GM12878 (cell line): ENCODE results near the gene PNRC1. TPM values are rescaled to one million over a fixed set of nuclear protein-coding genes. Genes with fewer than 3 reads are reported as not detected.

Source experiments
- ATAC-seq: fragments of 200-7000 bp; cut with Tn5 transposase; 3 replicates; pipeline ENCODE4 v1.9.1; 2020; ENCODE audit warnings: mild to moderate bottlenecking, moderate library complexity
- BruUV-seq: library from RNA; stranded (reverse); fragments of 400-500 nt; replicated peaks from 2 replicates; lab custom pipeline; 2021; lab: Mats Ljungman, UMichigan
- CTCF ChIA-PET: fragments of 300-600 bp; sonication (Branson Sonifier 250); formaldehyde crosslinking; extraction: SDS; loops from one replicate; lab custom pipeline; 2021; ENCODE audit warnings: inconsistent platforms; lab: Yijun Ruan, JAX
- POLR2A ChIA-PET: fragments of 350-600 bp; formaldehyde crosslinking; extraction: SDS; loops from one replicate; lab custom pipeline; 2021; ENCODE audit warnings: inconsistent platforms; lab: Charles Lee
- RAD21 ChIA-PET: fragments of 300-600 bp; sonication (Branson Sonifier 250); formaldehyde crosslinking; loops from one replicate; lab custom pipeline; 2023; ENCODE audit warnings: antibody characterized with exemption; ENCODE audit not compliant: unreplicated experiment; lab: Charles Lee
- SMC1A ChIA-PET: fragments of 300-600 bp; sonication (Branson Sonifier 250); formaldehyde crosslinking; loops from one replicate; lab custom pipeline; 2023; ENCODE audit not compliant: unreplicated experiment, uncharacterized antibody; lab: Charles Lee
- DNase-seq: peaks from one replicate; pipeline ENCODE4 v3.0.0-alpha.2; 2011; ENCODE audit warnings: low read depth, low spot score
- FAIRE-seq: peaks from 3 replicates; lab custom pipeline; 2011; peaks lifted over from hg19 to GRCh38; lab: Jason Lieb, UNC
- H2AFZ ChIP-seq: 2 replicates; pipeline ENCODE4 v1.6.0; 2011; ENCODE audit warnings: low read depth, low read length, control low read depth; ENCODE audit not compliant: control insufficient read depth
- H3K27ac ChIP-seq: 2 replicates; pipeline ENCODE4 v1.5.1; 2011; ENCODE audit warnings: control low read depth; ENCODE audit not compliant: control insufficient read depth, insufficient read depth
- H3K27me3 ChIP-seq, 2 experiments: replicated peaks in 1 of 2; 2 replicates each; pipeline versions ENCODE4 v1.6.0 to v1.6.1; 2011; ENCODE audit warnings: low read length in 1 of 2; ENCODE audit not compliant: control insufficient read depth in 2 of 2, insufficient read depth in 2 of 2
- H3K36me3 ChIP-seq, 2 experiments: 2 replicates each; pipeline ENCODE4 v1.5.1; 2011; ENCODE audit warnings: low read length in 1 of 2; ENCODE audit not compliant: control insufficient read depth in 2 of 2, insufficient read depth in 2 of 2
- H3K4me1 ChIP-seq: 2 replicates; pipeline ENCODE4 v1.6.1; 2011; ENCODE audit warnings: mild to moderate bottlenecking, low read length, moderate library complexity, mixed read lengths; ENCODE audit not compliant: control insufficient read depth, insufficient read depth
- H3K4me2 ChIP-seq: 2 replicates; pipeline ENCODE4 v1.6.0; 2011; ENCODE audit warnings: control low read depth; ENCODE audit not compliant: control insufficient read depth, insufficient read depth
- H3K4me3 ChIP-seq: fragments of 200-600 bp; sonication (generic); 2 replicates; pipeline ENCODE4 v1.5.1; 2016
- H3K79me2 ChIP-seq: 2 replicates; pipeline ENCODE4 v1.6.0; 2011; ENCODE audit warnings: low read length; ENCODE audit not compliant: control insufficient read depth, insufficient read depth
- H3K9ac ChIP-seq: 2 replicates; pipeline ENCODE4 v1.8.0; 2011; ENCODE audit warnings: low read length, control low read depth, mixed read lengths; ENCODE audit not compliant: control insufficient read depth, insufficient read depth
- H3K9me3 ChIP-seq: replicated peaks from 3 replicates; pipeline ENCODE4 v1.5.1; 2011; ENCODE audit warnings: mild to moderate bottlenecking, low read length; ENCODE audit not compliant: control insufficient read depth, insufficient read depth
- H4K20me1 ChIP-seq: 2 replicates; pipeline ENCODE4 v1.6.0; 2011; ENCODE audit not compliant: control insufficient read depth, insufficient read depth
- BCLAF1 ChIP-seq: fragments of 450-650 bp; IDR thresholded peaks from 2 replicates; pipeline ENCODE4 v1.6.1; 2017; ENCODE audit warnings: antibody characterized with exemption, mild to moderate bottlenecking, moderate library complexity
- DPF2 ChIP-seq: fragments of 450-650 bp; IDR thresholded peaks from 2 replicates; pipeline ENCODE4 v1.6.1; 2017; ENCODE audit warnings: mild to moderate bottlenecking
- POLR2A ChIP-seq: IDR thresholded peaks from 2 replicates; pipeline ENCODE4 v1.6.1; 2011; ENCODE audit warnings: low read depth, mild to moderate bottlenecking, low read length
- ZNF384 ChIP-seq: IDR thresholded peaks from 2 replicates; pipeline ENCODE4 v1.6.1; 2012; ENCODE audit warnings: low read depth, mild to moderate bottlenecking, low read length, improper control_type of control experiment, borderline replicate concordance
- WGBS: methylation state at CpG from one replicate; pipeline ENCODE4 v1.1.6; 2016; ENCODE audit warnings: low lambda C conversion rate; ENCODE audit not compliant: insufficient replicate concordance, insufficient coverage; ENCODE audit errors: missing lambda C conversion rate; 5-methylcytosine and 5-hydroxymethylcytosine counted together
- in situ Hi-C: fragments of 300-500 bp; cut with MboI; formaldehyde crosslinking; loops from 9 replicates; pipeline ENCODE4 v1.14.3; 2018; ENCODE audit warnings: mixed read lengths
- intact Hi-C: fragments of 100-400 bp; cut with micrococcal nuclease; formaldehyde crosslinking; loops from one replicate; pipeline ENCODE4 v1.14.2; 2022; ENCODE audit not compliant: unreplicated experiment
- polyA plus RNA-seq, 11 experiments: library from polyadenylated mRNA; depleted of rRNA in 4 of 11; unstranded in 6 of 11; stranded (reverse) in 5 of 11; fragments of >200 nt; fragmentation: Nextera tagmentation in 4 of 11; fragmentation: Illumina TruSeq in 1 of 11; extraction: Ambion mirVana in 4 of 11; extraction: Trizol in 1 of 11; gene quantifications; 1 replicate in 1 of 11; 2 replicates in 10 of 11; pipeline versions ENCODE4 v1.2.1 to v1.2.3, GENCODE V29; 2011 to 2016; ENCODE audit warnings: inconsistent platforms in 2 of 11, missing spikeins in 2 of 11, low read depth in 1 of 11
- total RNA-seq, 4 experiments: library from RNA; depleted of rRNA in 3 of 4; stranded (reverse); fragments of >200 nt in 3 of 4; fragmentation: Illumina TruSeq in 1 of 4; extraction: Trizol in 1 of 4; gene quantifications; 2 replicates each; pipeline versions ENCODE4 v1.2.1 to v1.2.3, GENCODE V29; 2013 to 2021

Gene PNRC1
- total and polyA plus RNA-seq, 10 of the 15 experiments (the other 5 are each of a cell fraction or from before 2014, with no cell fraction given) = 7.6 to 66.0 (median 33.1) TPM

GRCh38 chr6:89133981-89134380 is 53.4 kb downstream of the PNRC1 start:
- Histone ChIP-seq H4K20me1 (no peaks in the 10 kb centered on the region), H3K79me2 (no peaks in the 10 kb centered on the region), H3K36me3 (no peaks in the 10 kb centered on the region), H3K4me3 (no peak overlapping the region)
- POLR2A ChIA-PET = no interaction called here
- SMC1A ChIA-PET = interaction anchor here (0.9 to 1.5 kb wide), 5 partner anchors 10 to 207 kb away, joined by 3 to 5 read pairs (median 3); partner anchors contain the start of gene PM20D2
- CTCF ChIA-PET = interaction anchor here (0.9 to 1.9 kb wide), 4 partner anchors 10 to 108 kb away, joined by 3 to 5 read pairs (median 3); no protein-coding TSS in a partner anchor
- TF ChIP-seq BCLAF1 (no peak), ZNF384 (no peak), POLR2A (no peak), DPF2 (no peak)
- TF ChIP-seq, all 136 proteins: peak for 0
- intact Hi-C loops (no loop called here), in situ Hi-C loops (no loop called here)
- FAIRE-seq = no peak
- Histone ChIP-seq H3K27ac (no peak overlapping the region), H3K4me1 (no peaks in the 10 kb centered on the region), H3K9ac (no peak overlapping the region), H3K27me3 (no peaks in the 10 kb centered on the region; a peak in 1 of 4 replicates), H3K4me2 (no peak overlapping the region), H2AFZ (no peak overlapping the region), H3K9me3 (no peaks in the 10 kb centered on the region; the same call in 2 of the 3 replicates)
- no peak for ATAC-seq
- 67% methylated on average over 9 of the region's 9 CpGs for WGBS
- no TSS peak for BruUV-seq
- no peak for DNase-seq
- RAD21 ChIA-PET = interaction anchor here (0.5 to 1.2 kb wide), 2 partner anchors 8 to 221 kb away, joined by 3 to 4 read pairs; no protein-coding TSS in a partner anchor
